GM21723 (cell line): ENCODE measurements around the gene RAB9A.
"Not testable (repeated sequence)": the region's sequence is repeated elsewhere in the genome, so short reads cannot be mapped to it uniquely, and the experiment has no call there.

Source experiments
- ATAC-seq: cut with Tn5 transposase; IDR thresholded peaks from one replicate; pipeline ENCODE4 v1.9.1; 2021; ENCODE audit warnings: mild to moderate bottlenecking, moderate library complexity; ENCODE audit not compliant: unreplicated experiment

The RAB9A gene

GRCh38 chrX:13688958-13689740, at the start of gene RAB9A:
RAB9A (plus strand) TSS chrX:13689128; CDS start chrX:13708747, 19,619 bp downstream.
- ATAC-seq: peak; percentile 81

DNA sequence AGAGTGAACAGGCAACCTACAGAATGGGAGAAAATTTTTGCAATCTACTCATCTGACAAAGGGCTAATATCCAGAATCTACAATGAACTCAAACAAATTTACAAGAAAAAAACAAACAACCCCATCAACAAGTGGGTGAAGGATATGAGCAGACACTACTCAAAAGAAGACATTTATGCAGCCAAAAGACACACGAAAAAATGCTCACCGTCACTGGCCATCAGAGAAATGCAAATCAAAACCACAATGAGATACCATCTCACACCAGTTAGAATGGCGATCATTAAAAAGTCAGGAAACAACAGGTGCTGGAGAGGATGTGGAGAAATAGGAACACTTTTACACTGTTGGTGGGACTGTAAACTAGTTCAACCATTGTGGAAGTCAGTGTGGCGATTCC, 47.2 kb upstream of the RAB9A start:
- ATAC-seq: not testable (repeated sequence)

GRCh38 chrX:13645464-13646153, 43.3 kb upstream of the RAB9A start:
- ATAC-seq: no peak

DNA sequence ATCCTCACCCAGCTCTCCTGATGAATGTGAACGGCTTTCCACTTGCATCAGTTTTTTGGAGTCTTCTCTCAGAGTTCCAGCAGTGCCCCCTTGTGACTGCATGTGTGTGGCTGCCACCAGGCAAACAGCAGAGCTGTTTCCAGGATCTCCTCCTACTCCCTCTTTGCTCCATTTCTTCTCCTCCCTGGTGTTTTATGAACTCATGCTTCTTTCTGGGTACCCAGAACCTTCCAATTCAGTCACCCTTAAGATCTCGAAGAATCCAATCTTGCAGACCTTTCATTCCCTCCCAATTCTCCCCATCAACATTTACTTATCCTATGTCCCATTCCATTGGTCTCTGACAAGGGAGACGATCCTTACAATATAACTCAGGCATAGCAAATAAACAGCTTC, 42.8 kb upstream of the RAB9A start:
- ATAC-seq: no peak

DNA sequence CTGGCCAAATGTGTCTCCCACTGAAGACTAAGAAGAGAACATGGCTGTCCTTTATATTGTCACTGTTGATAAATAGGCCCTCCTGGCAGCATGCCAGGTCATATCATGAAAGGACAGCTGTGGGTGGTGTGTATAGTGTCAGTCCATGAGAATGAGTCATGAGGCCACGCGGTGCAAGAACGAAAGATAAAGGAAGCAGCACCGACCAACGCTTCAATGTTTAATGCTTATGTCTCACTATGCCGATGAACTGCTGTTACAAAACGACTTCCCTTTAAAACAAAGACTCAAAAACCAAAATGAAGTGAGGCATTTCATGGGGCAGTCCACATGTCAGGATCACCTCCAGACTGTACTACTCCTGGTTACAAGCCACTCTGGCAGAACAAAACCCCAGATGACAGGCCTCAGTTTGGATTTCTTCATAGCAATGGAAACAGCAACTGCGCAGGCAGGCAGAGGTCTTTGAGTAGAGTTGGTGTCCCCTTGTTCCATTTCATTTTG, 41.2 kb upstream of the RAB9A start:
- ATAC-seq: no peak

- ATAC-seq: not testable (repeated sequence)
These were observed 40.6 kb upstream of the RAB9A start for GRCh38 chrX:13648336-13648735.

GRCh38 chrX:13649838-13650237, 39.1 kb upstream of the RAB9A start:
- no peak for ATAC-seq

- no peak for ATAC-seq
These were observed 38.6 kb upstream of the RAB9A start for GRCh38 chrX:13650318-13650717.

DNA sequence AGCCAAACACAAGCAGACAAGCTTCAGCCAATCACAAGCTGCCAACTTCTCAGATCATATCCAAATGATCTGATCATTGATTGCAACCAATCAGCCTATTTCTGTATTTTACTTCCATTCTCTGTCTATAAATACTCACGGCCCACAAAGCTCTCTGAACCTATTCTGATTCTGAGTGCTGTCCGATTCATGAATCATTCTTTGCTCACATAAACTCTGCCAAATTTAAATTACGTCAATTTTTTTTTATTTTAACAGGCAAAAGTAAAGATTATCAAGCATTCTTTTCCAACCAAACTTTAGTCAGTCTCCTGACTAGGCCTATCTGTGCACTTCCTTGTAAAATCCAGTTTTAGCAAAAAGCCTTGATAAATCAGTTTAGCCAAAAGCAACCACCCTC, 37.8 kb upstream of the RAB9A start:
- ATAC-seq: no peak

DNA sequence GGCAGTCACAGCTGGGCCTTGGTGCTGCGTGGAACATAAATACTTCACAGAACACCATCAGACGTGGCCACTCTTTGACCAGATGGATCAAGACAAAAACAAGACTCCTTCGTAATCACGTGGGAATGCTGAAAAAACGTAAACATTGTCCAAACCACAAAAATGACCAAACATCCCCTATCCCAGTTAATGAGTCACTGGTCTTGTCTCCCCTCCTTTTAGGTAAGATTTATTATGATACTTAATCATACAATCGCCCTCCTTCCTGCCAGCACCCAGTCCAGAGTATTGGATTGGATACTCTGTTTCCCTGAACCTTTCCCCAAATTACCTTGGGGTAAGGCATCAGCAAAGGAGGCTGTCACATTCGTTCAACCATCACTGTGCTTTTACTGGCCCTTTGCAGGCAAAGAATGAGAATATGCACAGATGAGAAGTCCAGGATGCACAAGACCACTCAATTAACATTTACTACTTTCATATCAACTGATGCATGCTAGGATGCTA, 36.6 kb upstream of the RAB9A start:
- no peak for ATAC-seq

- ATAC-seq: peak; percentile 97
These were observed 35.9 kb upstream of the RAB9A start, which contains the start of gene TCEANC for GRCh38 chrX:13652850-13653693. TCEANC (plus strand) TSS chrX:13653141; CDS start chrX:13662509, 9,368 bp downstream.

- no peak for ATAC-seq
These were observed 34.8 kb upstream of the RAB9A start for GRCh38 chrX:13654116-13654515.

DNA sequence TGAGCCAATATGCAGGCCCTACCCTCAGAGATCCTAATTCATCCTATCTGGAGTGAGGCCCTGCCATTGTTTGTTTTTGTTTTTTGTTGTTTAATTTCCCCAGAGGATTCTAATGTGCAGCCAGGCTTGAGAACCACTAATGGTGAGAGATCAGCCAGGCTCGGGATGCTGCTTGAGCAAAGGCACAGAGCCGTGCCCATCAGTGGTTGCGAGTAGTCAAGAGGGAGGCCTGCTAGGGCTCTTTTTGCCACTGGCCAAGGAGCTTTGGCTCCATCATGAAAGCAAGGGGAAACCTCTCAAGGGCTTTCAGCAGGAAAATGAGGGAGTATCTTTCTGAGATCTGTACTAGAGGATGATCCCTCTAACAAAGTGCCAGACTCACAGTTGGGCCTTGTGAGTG, 33.3 kb upstream of the RAB9A start:
- ATAC-seq: no peak

GRCh38 chrX:13658602-13659001, 30.3 kb upstream of the RAB9A start:
- peak; percentile 69 for ATAC-seq

DNA sequence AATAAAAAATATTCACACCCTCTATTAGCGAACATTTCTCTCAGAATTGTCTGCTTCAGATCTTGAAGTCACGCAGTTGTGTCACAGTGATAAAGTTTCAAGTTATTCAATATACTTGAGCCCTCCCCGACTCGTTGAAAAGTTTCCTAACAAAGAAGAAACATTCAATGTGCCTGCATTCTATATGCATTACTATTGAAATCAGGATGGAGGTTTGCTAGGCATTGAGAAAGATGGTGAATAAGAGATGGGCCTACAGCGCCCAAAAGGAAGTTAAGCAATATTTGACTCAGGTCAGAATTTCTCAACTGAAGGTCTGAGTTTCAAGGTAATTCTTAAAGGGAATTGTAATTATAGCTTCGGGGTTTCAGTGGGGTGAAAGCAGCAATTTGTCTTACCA, 29.9 kb upstream of the RAB9A start:
- ATAC-seq: no peak

- ATAC-seq: no peak
These were observed 27.1 kb upstream of the RAB9A start for GRCh38 chrX:13661735-13662288.

- ATAC-seq: no peak
These were observed 26.6 kb upstream of the RAB9A start for GRCh38 chrX:13662355-13662791.

DNA sequence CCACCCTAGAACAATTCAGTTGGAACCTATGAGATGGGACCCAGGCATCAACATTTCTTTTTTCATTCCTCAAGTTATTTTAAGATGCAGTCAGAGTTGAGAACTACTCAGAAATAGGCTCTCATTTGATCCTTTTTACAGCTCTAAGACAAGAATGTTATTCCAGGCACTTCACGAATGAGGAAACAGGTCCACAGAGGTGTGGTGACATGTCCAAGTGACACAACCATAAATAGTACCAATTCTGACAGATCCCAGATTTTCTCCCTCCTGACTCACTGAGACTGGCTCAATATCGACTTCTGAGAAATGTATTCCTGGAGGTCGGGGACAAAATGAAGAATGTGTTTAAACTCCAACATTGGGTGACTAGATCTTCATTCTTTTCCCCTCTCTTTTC, 24.9 kb upstream of the RAB9A start:
- no peak for ATAC-seq

- ATAC-seq: no peak
These were observed 22.1 kb upstream of the RAB9A start for GRCh38 chrX:13666836-13667235.

DNA sequence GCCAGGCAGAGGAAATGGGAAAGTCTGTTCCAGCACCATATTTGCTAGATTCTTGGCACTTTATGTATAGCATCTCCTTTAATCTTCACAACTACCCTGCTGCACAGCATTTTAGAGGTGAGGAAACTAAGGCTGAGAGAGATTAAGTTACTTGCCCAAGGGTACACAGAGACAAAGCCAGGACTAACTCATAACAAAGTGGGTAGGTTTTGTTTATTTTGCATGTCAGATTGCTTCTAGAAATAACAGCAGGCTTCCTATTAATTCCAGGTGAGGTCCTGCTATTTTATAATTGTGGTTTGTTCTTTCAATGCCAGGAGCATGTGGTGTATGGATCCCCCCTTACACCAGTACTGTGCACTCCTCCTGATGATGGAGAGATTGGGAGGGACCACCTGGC, 21.0 kb upstream of the RAB9A start:
- ATAC-seq: no peak
